Stimulated activated CD8-positive, alpha-beta memory T cell treated with anti-CD3 and anti-CD28 coated beads, Interleukin-15, amount 100 ng/mL, for 48 hours (primary cell): ENCODE measurements around the gene ADM5.

Experiments
- DNase-seq, 2 donors: peaks; one replicate each; pipeline ENCODE4 v3.0.0-alpha.2; 2020; ENCODE audit warnings: low read depth in 2 of 2

ADM5 gene

GRCh38 chr19:49679771-49680413 lies 9.5 kb upstream of the ADM5 start:
- DNase-seq, result no peak

GRCh38 chr19:49680421-49681351 lies 8.7 kb upstream of the ADM5 start:
- peak; percentile 89 to 90 for DNase-seq

GRCh38 chr19:49681830-49682229 lies 7.6 kb upstream of the ADM5 start:
- DNase-seq, result no peak

GRCh38 chr19:49682274-49682673 lies 7.1 kb upstream of the ADM5 start:
- DNase-seq, result no peak

GRCh38 chr19:49683814-49684250 lies 5.6 kb upstream of the ADM5 start:
- DNase-seq, result no peak

- no peak for DNase-seq
Observed at GRCh38 chr19:49684251-49684982, 5.0 kb upstream of the ADM5 start.

GRCh38 chr19:49684983-49685553 lies 4.3 kb upstream of the ADM5 start:
- DNase-seq, result no peak

- no peak for DNase-seq
Observed at GRCh38 chr19:49685845-49686332, 3.5 kb upstream of the ADM5 start.

GRCh38 chr19:49686503-49687088 lies 2.8 kb upstream of the ADM5 start:
- no peak for DNase-seq

- no peak for DNase-seq
Observed at GRCh38 chr19:49687150-49687549, 2.2 kb upstream of the ADM5 start.

GRCh38 chr19:49687566-49688316 lies 1.7 kb upstream of the ADM5 start:
- no peak for DNase-seq

GRCh38 chr19:49688531-49689132 lies 762 bp upstream of the ADM5 start:
- DNase-seq, result no peak

- DNase-seq, result no peak
Observed at GRCh38 chr19:49690079-49690655, 773 bp downstream of the ADM5 start.

- DNase-seq, result peak; percentile 32 to 53
Observed at GRCh38 chr19:49690656-49691242, 1.4 kb downstream of the ADM5 start, which contains the start of gene CPT1C. CPT1C (plus strand) TSS chr19:49691116; CDS start chr19:49692253, 1,137 bp downstream.

- DNase-seq, result no peak
Observed at GRCh38 chr19:49691243-49692146, 2.1 kb downstream of the ADM5 start.

- no peak for DNase-seq
Observed at GRCh38 chr19:49692147-49692506, 2.7 kb downstream of the ADM5 start.

GRCh38 chr19:49696115-49696514 lies 6.7 kb downstream of the ADM5 start:
- DNase-seq, result no peak

- DNase-seq, result no peak
Observed at GRCh38 chr19:49696865-49697264, 7.5 kb downstream of the ADM5 start.
